Smooth muscle cell of the coronary artery (primary cell): Measurements from ENCODE around the gene LBHD2. TPM values are rescaled to one million over a fixed set of nuclear protein-coding genes. Genes with fewer than 3 reads are reported as not detected.

Experiments
- total RNA-seq: library from RNA; depleted of rRNA; stranded (reverse); fragments of >200 nt; gene quantifications from 2 replicates; pipeline ENCODE4 v1.2.3, GENCODE V29; 2014; ENCODE audit warnings: low replicate concordance

LBHD2 gene
- not detected in 2 replicates for total RNA-seq

GRCh38 chr14:103084021-103084919, at the start of gene LBHD2:
TSS of gene LBHD2 (plus strand) at chr14:103084210. CDS start at chr14:103086013, 1,803 bp downstream.

DNA sequence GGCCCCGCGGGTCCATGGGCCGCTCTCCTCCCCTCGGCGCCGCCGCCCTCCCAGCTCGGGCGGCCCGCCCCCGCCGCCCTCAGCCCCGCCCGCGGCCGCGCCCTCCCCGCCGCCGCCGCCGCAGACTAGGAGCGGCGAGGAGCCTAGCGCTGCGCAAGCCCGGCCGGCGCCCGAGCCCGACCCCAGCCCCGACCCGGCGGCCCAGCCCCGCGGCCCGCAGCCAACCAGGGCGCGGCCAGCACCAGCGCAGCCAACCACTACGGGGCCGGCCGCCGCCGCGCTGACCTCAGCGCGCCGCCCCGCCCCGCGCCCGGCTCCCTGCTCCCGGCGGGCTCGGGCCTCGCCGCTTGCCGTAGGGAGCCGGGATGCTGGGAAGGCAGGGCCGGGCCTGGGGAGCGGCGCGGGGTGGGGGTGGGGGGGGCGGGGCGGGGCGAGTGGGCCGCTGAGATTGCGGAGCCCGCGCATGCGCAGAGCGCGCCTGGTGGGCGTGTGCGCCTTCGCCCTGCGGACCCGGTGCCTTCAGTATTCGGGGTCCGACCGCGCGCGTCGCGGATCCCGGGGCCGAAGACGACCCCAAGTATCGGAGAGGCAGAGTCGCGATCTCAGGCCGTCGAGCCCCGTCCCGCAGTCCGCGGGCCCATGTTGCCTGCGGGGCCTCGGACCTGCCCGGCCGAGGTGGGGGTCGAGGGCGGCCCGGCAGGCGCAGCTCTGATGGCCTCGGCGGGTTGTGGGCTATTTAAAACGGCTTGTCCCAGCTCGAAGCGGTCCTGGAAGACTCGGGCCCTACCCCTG, 26.4 kb upstream of the LBHD2 start, which contains the start of gene CDC42BPB:
CDC42BPB (minus strand) TSS at position 178 of the 792 bp plus-strand sequence. CDS start 376 bp downstream, outside the sequence.

GRCh38 chr14:103094406-103095209, 10.6 kb downstream of the LBHD2 start, which contains the start of gene EXOC3L4:
TSS of gene EXOC3L4 (plus strand) at chr14:103094725. CDS start at chr14:103100220, 5,495 bp downstream.

DNA sequence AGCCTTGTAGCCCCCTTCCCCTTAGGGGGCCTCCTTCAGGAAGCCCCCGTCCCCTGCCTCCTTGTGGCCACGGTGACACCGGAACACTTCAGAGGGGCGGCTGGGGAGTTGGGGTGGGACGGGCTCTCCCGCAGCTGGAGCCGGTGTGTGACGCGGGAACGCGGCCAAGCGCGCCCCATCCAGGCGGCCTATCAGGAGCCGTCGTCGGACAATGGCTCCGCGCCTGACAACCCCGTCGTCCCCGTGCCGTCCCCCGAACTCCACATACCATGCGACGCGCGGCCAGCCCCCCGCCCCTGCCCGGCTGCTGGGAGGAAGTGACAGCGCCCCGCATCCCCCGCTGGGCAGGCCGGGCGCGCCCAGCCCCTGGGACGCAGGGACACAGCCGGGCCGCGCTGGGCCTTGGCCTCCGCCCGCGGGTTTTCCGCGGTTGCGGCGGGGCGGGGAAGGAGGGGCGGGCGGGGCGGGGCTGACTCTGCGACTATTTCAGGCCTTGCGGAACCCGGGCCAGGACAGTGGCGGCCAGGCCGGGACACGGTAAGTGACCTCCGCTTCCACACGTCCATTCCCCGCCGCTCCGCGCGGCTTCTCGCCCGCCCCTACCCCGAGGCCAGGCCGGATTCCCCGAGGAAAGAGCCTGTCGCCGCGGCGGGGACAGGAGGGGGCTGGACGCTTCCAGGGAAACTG, 39.1 kb downstream of the LBHD2 start, which contains the start of gene TNFAIP2:
TNFAIP2 (plus strand) TSS at position 515 of the 687 bp plus-strand sequence. CDS start 2,997 bp downstream, outside the sequence.

Other genes starting within 250 kb of the LBHD2 start
- gene AMN, start 161.5 kb upstream of the LBHD2 start, total RNA-seq = 0.23 TPM in 1 of 2 replicates, not detected in the other
- gene CDC42BPB, start 26.7 kb upstream of the LBHD2 start, total RNA-seq = 60.6 and 77.9 TPM in 2 replicates
- gene EXOC3L4, start 10.5 kb downstream of the LBHD2 start, total RNA-seq = 0.35 TPM in 1 of 2 replicates, not detected in the other
- 21.9 and 46.6 TPM in 2 replicates for gene TNFAIP2, start 39.3 kb downstream of the LBHD2 start, total RNA-seq